Stimulated activated naive CD8-positive, alpha-beta T cell treated with anti-CD3 and anti-CD28 coated beads, Interleukin-15, Interleukin-2, amounts not matched to agents 100 U/mL and 50 U/mL, for 24 hours (primary cell): ENCODE measurements around the gene RRH.

Experiments
- ATAC-seq: fragments of 150-1000 bp; cut with Tn5 transposase; one replicate; pipeline ENCODE4 v1.10.0; 2021
- DNase-seq: peaks from one replicate; pipeline ENCODE4 v3.0.0; 2021

Gene RRH

DNA sequence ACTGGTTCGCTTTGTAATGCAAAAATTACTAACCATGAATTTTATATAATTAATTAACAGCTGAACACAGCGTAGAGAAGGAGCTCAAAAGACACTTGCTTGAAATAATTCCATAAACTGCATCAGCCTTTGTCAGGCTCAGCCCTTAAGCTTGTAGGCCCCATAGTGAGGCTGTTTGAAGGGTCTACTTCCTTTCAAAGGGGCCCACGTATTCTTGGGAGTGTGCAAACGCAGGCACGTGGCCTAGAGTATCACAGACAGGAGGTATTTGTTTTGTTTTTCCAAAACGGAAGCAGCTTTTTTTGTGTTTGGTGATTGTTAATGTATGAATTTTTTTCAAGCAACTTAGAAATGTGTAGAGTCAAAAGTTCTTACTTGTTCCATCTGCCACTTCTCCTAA is 59.3 kb downstream of the RRH start:
- DNase-seq (no peak), ATAC-seq (no peak)

DNA sequence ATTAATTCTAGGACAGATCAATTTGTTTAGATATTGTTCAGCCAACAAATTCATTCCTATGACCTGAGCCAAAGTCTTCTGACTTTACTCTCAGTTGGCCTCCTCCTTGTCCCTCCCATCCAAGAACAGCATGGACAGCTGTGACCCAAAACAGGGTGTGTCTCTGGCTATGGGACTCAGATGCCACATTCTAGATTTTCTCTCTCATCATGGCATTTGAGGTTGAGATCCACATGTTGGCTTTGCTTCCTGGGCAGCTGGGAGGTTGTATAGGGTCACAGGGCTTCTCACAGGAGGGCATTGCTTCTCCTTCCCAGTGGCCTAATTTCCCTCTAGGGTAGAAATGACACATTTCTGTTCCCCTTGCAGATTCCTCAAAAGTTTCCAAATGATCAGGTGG is 62.3 kb downstream of the RRH start:
- DNase-seq (no peak), ATAC-seq (no peak)
